HEK293T (cell line): Measurements from ENCODE around the gene ANKS1A.

Source experiments
- CTCF ChIA-PET: fragments of 350-600 bp; formaldehyde crosslinking; extraction: SDS; loops from one replicate; lab custom pipeline; 2021; ENCODE audit warnings: antibody characterized with exemption, inconsistent platforms; lab: Yijun Ruan, JAX
- POLR2A ChIA-PET: fragments of 350-600 bp; formaldehyde crosslinking; extraction: SDS; loops from one replicate; lab custom pipeline; 2020; ENCODE audit warnings: antibody characterized with exemption, inconsistent platforms; lab: Yijun Ruan, JAX
- DNase-seq: peaks from one replicate; pipeline ENCODE4 v3.0.0; 2012; ENCODE audit warnings: mixed read lengths; ENCODE audit errors: extremely low spot score
- ARNT ChIP-seq: fragments of 450-650 bp; IDR thresholded peaks from 2 replicates; pipeline ENCODE4 v1.6.1; 2017; ENCODE audit warnings: mild to moderate bottlenecking
- BHLHE40 ChIP-seq: fragments of 450-650 bp; IDR thresholded peaks from 2 replicates; pipeline ENCODE4 v1.6.1; 2016; ENCODE audit warnings: mild to moderate bottlenecking, moderate library complexity, borderline replicate concordance
- CTBP1 ChIP-seq: fragments of 450-650 bp; IDR thresholded peaks from 2 replicates; pipeline ENCODE4 v1.6.1; 2016; ENCODE audit warnings: borderline replicate concordance
- ELF4 ChIP-seq: fragments of 450-650 bp; IDR thresholded peaks from 2 replicates; pipeline ENCODE4 v1.6.1; 2017; ENCODE audit warnings: antibody characterized with exemption
- FOXA1 ChIP-seq: fragments of 450-650 bp; IDR thresholded peaks from 2 replicates; pipeline ENCODE4 v1.6.1; 2016; ENCODE audit warnings: mild to moderate bottlenecking
- FOXK2 ChIP-seq: fragments of 450-650 bp; IDR thresholded peaks from 2 replicates; pipeline ENCODE4 v1.6.1; 2016; ENCODE audit warnings: mild to moderate bottlenecking
- FOXM1 ChIP-seq: fragments of 450-650 bp; IDR thresholded peaks from 2 replicates; pipeline ENCODE4 v1.6.1; 2017; ENCODE audit warnings: mild to moderate bottlenecking, borderline replicate concordance
- HDGF ChIP-seq: fragments of 450-650 bp; IDR thresholded peaks from 2 replicates; pipeline ENCODE4 v1.6.1; 2017; ENCODE audit warnings: antibody characterized with exemption, borderline replicate concordance
- L3MBTL2 ChIP-seq: fragments of 450-650 bp; conservative IDR thresholded peaks from 2 replicates; pipeline ENCODE4 v1.6.1; 2016; ENCODE audit warnings: mild to moderate bottlenecking
- LEF1 ChIP-seq: fragments of 450-650 bp; IDR thresholded peaks from 2 replicates; pipeline ENCODE4 v1.6.1; 2017; ENCODE audit warnings: mild to moderate bottlenecking, borderline replicate concordance
- NFRKB ChIP-seq: fragments of 450-650 bp; IDR thresholded peaks from 2 replicates; pipeline ENCODE4 v1.6.1; 2016; ENCODE audit warnings: mild to moderate bottlenecking, moderate library complexity
- PKNOX1 ChIP-seq: fragments of 450-650 bp; IDR thresholded peaks from 2 replicates; pipeline ENCODE4 v1.6.1; 2016
- SP1 ChIP-seq: fragments of 450-650 bp; IDR thresholded peaks from 2 replicates; pipeline ENCODE4 v1.6.1; 2017
- SUZ12 ChIP-seq: fragments of 450-650 bp; IDR thresholded peaks from 2 replicates; pipeline ENCODE4 v1.6.1; 2016; ENCODE audit warnings: mild to moderate bottlenecking
- TARDBP ChIP-seq: fragments of 450-650 bp; IDR thresholded peaks from 2 replicates; pipeline ENCODE4 v1.6.1; 2016
- ZNF384 ChIP-seq: fragments of 450-650 bp; IDR thresholded peaks from 2 replicates; pipeline ENCODE4 v1.6.1; 2016

ANKS1A gene

GRCh38 chr6:35031611-35032529 is 142.8 kb downstream of the ANKS1A start:
- no peak for DNase-seq
- ChIA-PET CTCF (interaction anchor here (0.7 kb wide), 1 partner anchor 9 kb away, joined by 3 read pairs; no protein-coding TSS in a partner anchor), POLR2A (interaction anchor here (1.7 kb wide), 1 partner anchor 8 kb away, joined by 4 read pairs; no protein-coding TSS in a partner anchor)
- no peak for TF ChIP-seq PKNOX1
- TF ChIP-seq NFRKB: no peak
- TF ChIP-seq L3MBTL2: no peak
- TF ChIP-seq ARNT: no peak
- no peak for TF ChIP-seq FOXK2
- no peak for TF ChIP-seq LEF1
- TF ChIP-seq CTBP1: no peak
- no peak for TF ChIP-seq HDGF
- TF ChIP-seq ZNF384: no peak
- TF ChIP-seq SP1: no peak
- no peak for TF ChIP-seq BHLHE40
- no peak for TF ChIP-seq FOXM1
- no peak for TF ChIP-seq ELF4

GRCh38 chr6:35033683-35034082 is 144.6 kb downstream of the ANKS1A start:
- ChIA-PET CTCF (no interaction called here), POLR2A (interaction anchor here (0.6 kb wide), 1 partner anchor 93 kb away, joined by 7 read pairs; no protein-coding TSS in a partner anchor)
- no peak for DNase-seq
- no peak for TF ChIP-seq ZNF384
- TF ChIP-seq BHLHE40: no peak

GRCh38 chr6:35034411-35035191 is 145.5 kb downstream of the ANKS1A start:
- CTCF ChIA-PET: no interaction called here
- no peak for DNase-seq

GRCh38 chr6:35035481-35036030 is 146.5 kb downstream of the ANKS1A start:
- TF ChIP-seq SUZ12 (no peak), PKNOX1 (no peak), SP1 (no peak), FOXA1 (no peak), ELF4 (no peak), FOXM1 (no peak), TARDBP (no peak), CTBP1 (no peak), NFRKB (no peak), L3MBTL2 (no peak), LEF1 (no peak)
- ChIA-PET CTCF (no interaction called here), POLR2A (no interaction called here)
- no peak for DNase-seq

More at GRCh38 chr6:35034411-35035191, 145.5 kb downstream of the ANKS1A start:
- TF ChIP-seq L3MBTL2 (no peak), FOXM1 (no peak), LEF1 (no peak), ARNT (no peak), ZNF384 (no peak), TARDBP (no peak), NFRKB (no peak)
- POLR2A ChIA-PET: no interaction called here

- ChIA-PET POLR2A (no interaction called here), CTCF (no interaction called here)
- no peak for TF ChIP-seq FOXA1
- no peak for TF ChIP-seq ARNT
- no peak for TF ChIP-seq ELF4
- DNase-seq: no peak
These were observed 147.2 kb downstream of the ANKS1A start for GRCh38 chr6:35036059-35036827.

- no peak for DNase-seq
- ChIA-PET CTCF (no interaction called here), POLR2A (no interaction called here)
- TF ChIP-seq PKNOX1 (no peak), FOXK2 (no peak), TARDBP (no peak), NFRKB (no peak), L3MBTL2 (no peak), FOXM1 (no peak), CTBP1 (no peak), BHLHE40 (no peak), ARNT (no peak), SUZ12 (no peak), FOXA1 (no peak), ZNF384 (no peak), LEF1 (no peak), HDGF (no peak), SP1 (no peak), ELF4 (no peak)
These were observed 148.0 kb downstream of the ANKS1A start for GRCh38 chr6:35036828-35037663.
